ENCODE measurements around the gene PLA2G12B.

GRCh38 chr10:72912736-72913135 is 41.9 kb downstream of the PLA2G12B start:
- TF ChIP-seq CTCF (IDR thresholded peaks at IDR 0.05) (no peak), POLR2AphosphoS5 (IDR thresholded peaks at IDR 0.05) (no peak)

Data from gastroesophageal sphincter (tissue), 3 donors.